Neuronal stem cell (in vitro differentiated cells): ENCODE results near the gene KCTD7.
"Not testable (repeated sequence)": the region's sequence is repeated elsewhere in the genome, so short reads cannot be mapped to it uniquely, and the experiment has no call there.

Source experiments
- DNase-seq: peaks from one replicate; pipeline ENCODE4 v3.0.0-alpha.2; 2013; ENCODE audit warnings: low spot score
- H2AFZ ChIP-seq: one replicate; pipeline ENCODE4 v1.6.1; 2013; ENCODE audit warnings: mild to moderate bottlenecking, low read length, inconsistent platforms
- H2AK5ac ChIP-seq: 2 replicates; pipeline ENCODE4 v1.6.1; 2013; ENCODE audit warnings: low read depth, mild to moderate bottlenecking, inconsistent platforms, low read length, moderate library complexity, mixed read lengths
- H2BK120ac ChIP-seq: 2 replicates; pipeline ENCODE4 v1.6.1; 2013; ENCODE audit warnings: low read depth, mild to moderate bottlenecking, inconsistent platforms, low read length, moderate library complexity, mixed read lengths
- H2BK12ac ChIP-seq: one replicate; pipeline ENCODE4 v1.6.1; 2013; ENCODE audit warnings: low read length, inconsistent platforms
- H2BK15ac ChIP-seq: 2 replicates; pipeline ENCODE4 v1.6.1; 2013; ENCODE audit warnings: mild to moderate bottlenecking, low read length, inconsistent platforms, mixed read lengths
- H2BK5ac ChIP-seq: one replicate; pipeline ENCODE4 v1.6.1; 2013; ENCODE audit warnings: inconsistent platforms, mild to moderate bottlenecking, low read length, moderate library complexity
- H3K14ac ChIP-seq: one replicate; pipeline ENCODE4 v1.6.1; 2013; ENCODE audit warnings: low read length, inconsistent platforms
- H3K18ac ChIP-seq: 2 replicates; pipeline ENCODE4 v1.6.1; 2013; ENCODE audit warnings: low read length, inconsistent platforms
- H3K23ac ChIP-seq: 2 replicates; pipeline ENCODE4 v1.6.1; 2013; ENCODE audit warnings: low read depth, mild to moderate bottlenecking, mixed read lengths, low read length, inconsistent platforms; ENCODE audit not compliant: poor library complexity
- H3K27ac ChIP-seq: replicated peaks from 3 replicates; pipeline ENCODE4 v1.5.1; 2013; ENCODE audit warnings: low read length, inconsistent platforms
- H3K27me3 ChIP-seq, 3 experiments: 2 replicates each; pipeline ENCODE4 v1.6.1; 2013; ENCODE audit warnings: low read length in 3 of 3, mild to moderate bottlenecking in 2 of 3, inconsistent platforms in 1 of 3, low read depth in 1 of 3, mixed read lengths in 1 of 3, moderate library complexity in 1 of 3; ENCODE audit not compliant: control insufficient read depth in 3 of 3, insufficient read depth in 3 of 3
- H3K36me3 ChIP-seq, 2 donors: replicated peaks in 1 of 2; 2 replicates each; pipeline ENCODE4 v1.6.1; 2013; ENCODE audit warnings: low read length in 2 of 2; ENCODE audit not compliant: control insufficient read depth in 2 of 2, insufficient read depth in 2 of 2
- H3K4ac ChIP-seq: 2 replicates; pipeline ENCODE4 v1.6.1; 2013; ENCODE audit warnings: inconsistent platforms, mild to moderate bottlenecking, low read length, moderate library complexity
- H3K4me1 ChIP-seq, 2 donors: 1 replicate in 1 of 2; 2 replicates in 1 of 2; pipeline ENCODE4 v1.6.1; 2013; ENCODE audit warnings: low read length in 2 of 2, low read depth in 1 of 2; ENCODE audit not compliant: control insufficient read depth in 2 of 2, insufficient read depth in 1 of 2
- H3K4me2 ChIP-seq: one replicate; pipeline ENCODE4 v1.6.1; 2013; ENCODE audit warnings: mild to moderate bottlenecking, low read length, inconsistent platforms; ENCODE audit not compliant: insufficient read depth, poor library complexity, severe bottlenecking
- H3K4me3 ChIP-seq, 2 donors: 2 replicates each; pipeline ENCODE4 v1.5.1; 2013; ENCODE audit warnings: low read length in 2 of 2, mild to moderate bottlenecking in 2 of 2, inconsistent platforms in 1 of 2, moderate library complexity in 1 of 2
- H3K79me1 ChIP-seq: one replicate; pipeline ENCODE4 v1.6.1; 2013; ENCODE audit warnings: low read depth, mild to moderate bottlenecking, inconsistent platforms, low read length, moderate library complexity
- H3K9ac ChIP-seq: one replicate; pipeline ENCODE4 v1.6.1; 2013; ENCODE audit warnings: mild to moderate bottlenecking, low read depth, low read length, inconsistent platforms; ENCODE audit not compliant: poor library complexity
- H3K9me3 ChIP-seq, 2 donors: replicated peaks in 1 of 2; 2 replicates each; pipeline versions ENCODE3 to v1.6.1; 2013; ENCODE audit warnings: low read length in 2 of 2, mild to moderate bottlenecking in 2 of 2, inconsistent platforms in 1 of 2, low read depth in 1 of 2, mixed read lengths in 1 of 2, moderate library complexity in 1 of 2; ENCODE audit not compliant: control insufficient read depth in 2 of 2, insufficient read depth in 1 of 2
- H4K8ac ChIP-seq: one replicate; pipeline ENCODE4 v1.6.1; 2013; ENCODE audit warnings: low read depth, mild to moderate bottlenecking, inconsistent platforms, low read length, moderate library complexity
- H4K91ac ChIP-seq: one replicate; pipeline ENCODE4 v1.6.1; 2013; ENCODE audit warnings: low read length, low read depth, mild to moderate bottlenecking, inconsistent platforms; ENCODE audit not compliant: poor library complexity
- WGBS, 2 donors: extraction: QIAGEN DNeasy Blood & Tissue Kit; methylation state at CpG; one replicate each; pipeline ENCODE4 v1.1.7; 2013; ENCODE audit warnings: missing lambda C conversion rate in 2 of 2, mixed read lengths in 1 of 2; ENCODE audit not compliant: insufficient read length in 2 of 2, insufficient replicate concordance in 1 of 2; ENCODE audit errors: extremely low coverage in 2 of 2; 5-methylcytosine and 5-hydroxymethylcytosine counted together

The KCTD7 gene

DNA sequence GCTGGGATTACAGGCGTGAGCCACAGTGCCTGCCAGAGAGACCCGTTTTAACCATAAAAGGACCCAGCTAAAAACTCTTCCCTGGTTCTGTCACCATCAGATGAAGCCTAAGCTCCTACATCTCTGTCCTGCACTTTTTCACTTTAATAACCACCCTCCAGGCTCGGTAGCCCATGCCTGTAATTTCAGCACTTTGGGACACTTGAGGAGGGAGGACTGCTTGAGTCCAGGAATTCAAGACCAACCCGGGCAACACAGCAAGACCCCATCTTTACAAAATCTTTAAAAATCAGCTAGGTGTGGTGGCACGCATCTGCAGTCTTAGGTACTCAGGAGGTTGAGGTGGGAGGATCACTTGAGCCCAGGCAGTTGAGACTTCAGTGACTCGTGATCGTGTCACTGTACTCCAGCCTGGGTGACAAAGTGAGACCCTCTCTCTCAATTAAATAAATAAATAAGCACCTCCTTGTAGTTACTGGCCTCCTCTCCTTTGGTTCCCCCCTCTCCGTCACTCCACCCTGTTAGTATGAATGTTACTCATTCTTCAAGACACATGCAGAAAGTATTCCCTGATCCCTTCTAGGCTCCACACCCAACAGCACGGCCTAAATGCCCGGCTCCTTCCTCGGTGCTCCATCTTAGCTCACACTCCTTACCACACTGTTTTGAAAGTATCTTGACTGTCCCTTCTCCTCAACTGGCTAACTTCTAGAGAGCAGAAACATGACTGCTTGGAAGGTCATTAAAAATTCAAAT, 38.2 kb upstream of the KCTD7 start:
- not testable (repeated sequence) for H3K23ac ChIP-seq, H2BK15ac ChIP-seq, H3K14ac ChIP-seq, H3K9ac ChIP-seq, H4K8ac ChIP-seq, H3K4me2 ChIP-seq, H3K27me3 ChIP-seq, H3K18ac ChIP-seq, H2AFZ ChIP-seq, H3K4ac ChIP-seq, H3K27ac ChIP-seq, H3K79me1 ChIP-seq, DNase-seq, H2BK5ac ChIP-seq, H3K4me1 ChIP-seq, H4K91ac ChIP-seq, H3K9me3 ChIP-seq, H2BK12ac ChIP-seq, H2BK120ac ChIP-seq, H2AK5ac ChIP-seq
- H3K4me3 ChIP-seq: peak overlapping the region in 1 of 2 donors; percentile 77
- no CpG with 5 or more reads among the region's 11 CpGs for WGBS, 2 donors
- peaks cover 0 to 15% of the 10 kb centered on the region in 2 donors for H3K36me3 ChIP-seq

DNA sequence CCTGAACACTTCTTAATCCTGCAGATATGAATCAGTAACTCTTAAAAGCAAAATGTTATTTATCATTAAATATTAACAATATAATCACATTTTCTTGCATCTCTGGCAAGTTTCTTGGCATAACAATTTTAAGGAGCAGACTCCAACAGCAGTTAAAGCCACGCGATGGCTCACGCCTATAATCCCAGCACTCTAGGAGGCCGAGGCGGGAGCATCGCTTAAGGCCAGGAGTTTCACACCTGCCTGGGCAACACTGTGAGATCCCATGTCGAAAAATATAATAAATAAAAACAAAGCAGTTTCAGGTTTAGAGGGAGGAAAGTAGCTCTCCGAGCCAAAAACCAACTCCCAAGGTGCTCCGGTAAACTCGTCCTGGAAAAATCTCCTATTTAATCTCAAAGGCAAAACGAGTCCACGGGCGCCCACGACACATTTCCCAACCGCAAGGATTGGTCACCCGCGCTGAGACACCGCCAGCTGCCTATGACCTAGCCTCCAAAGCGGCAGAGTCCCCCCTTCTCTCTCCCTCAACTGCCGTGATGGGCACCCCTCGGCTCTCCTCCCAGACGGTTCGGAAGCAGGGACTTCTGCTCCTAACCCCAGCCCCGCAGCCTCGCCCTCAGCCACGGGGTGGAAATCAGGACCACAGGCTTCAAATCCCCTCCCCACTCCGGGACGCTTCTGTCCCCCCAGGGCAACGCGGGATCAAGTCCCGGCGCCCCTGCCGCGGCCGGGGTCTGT, 37.5 kb upstream of the KCTD7 start:
- Histone ChIP-seq H3K4ac (peak overlapping the region; percentile 53), H3K23ac (peak overlapping the region; percentile 100), H3K36me3 (peaks cover 0 to 15% of the 10 kb centered on the region in 2 donors), H2BK5ac (peak overlapping the region; percentile 95), H2BK15ac (peak overlapping the region; percentile 81), H3K9ac (peak overlapping the region; percentile 100), H2AFZ (peak overlapping the region; percentile 92), H3K18ac (peak overlapping the region; percentile 99), H3K14ac (peak overlapping the region; percentile 94), H2AK5ac (peak overlapping the region; percentile 97), H3K4me3 (peak overlapping the region; percentile 77 to 98), H3K4me2 (peak overlapping the region; percentile 98), H3K27ac (peak overlapping the region; percentile 93)
- not testable (repeated sequence) for H4K8ac ChIP-seq, H3K79me1 ChIP-seq, H2BK12ac ChIP-seq, H4K91ac ChIP-seq, H3K9me3 ChIP-seq, H3K27me3 ChIP-seq, H2BK120ac ChIP-seq, H3K4me1 ChIP-seq
- DNase-seq: peak; percentile 9
- no CpG with 5 or more reads among the region's 35 CpGs for WGBS, 2 donors

DNA sequence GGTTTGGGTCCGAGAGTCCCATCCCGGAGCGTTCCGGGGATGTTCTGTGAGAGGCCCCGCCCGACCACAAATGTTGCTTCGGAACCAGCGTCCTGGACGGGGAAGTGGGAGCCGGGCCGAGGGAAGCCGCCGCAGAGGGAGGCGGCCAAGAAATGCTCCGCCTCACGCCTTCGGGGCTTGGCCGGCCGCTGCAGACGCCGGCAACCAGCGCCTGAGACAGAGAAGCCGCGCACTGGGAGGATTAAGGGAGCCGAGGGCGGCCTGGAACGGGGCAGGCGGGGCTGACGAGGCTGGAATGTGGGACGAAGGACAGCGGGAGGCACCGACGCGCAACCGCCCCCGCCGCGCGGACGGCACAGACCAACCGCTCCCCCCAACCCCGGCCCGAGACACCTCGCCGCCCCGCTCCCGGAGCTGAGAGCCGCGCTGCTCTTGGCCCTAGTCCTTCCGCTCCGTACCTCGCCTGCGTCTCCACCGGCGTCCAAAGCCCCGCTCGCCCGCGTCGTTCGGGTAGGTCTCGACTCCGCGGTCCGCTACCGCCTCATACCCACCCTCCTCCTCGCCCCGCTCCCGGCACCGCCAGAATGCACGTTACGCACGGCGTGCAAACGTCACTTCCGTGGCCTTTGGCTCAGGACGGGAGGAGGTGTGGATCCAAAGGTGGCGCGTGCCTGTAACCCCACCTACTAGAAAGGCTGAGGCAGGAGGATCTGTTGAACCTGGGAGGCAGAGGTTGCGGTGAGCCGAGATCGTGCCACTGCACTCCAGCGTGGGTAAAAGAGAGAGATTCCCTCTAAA, 36.7 kb upstream of the KCTD7 start:
- H3K18ac ChIP-seq: peak overlapping the region; percentile 99
- H3K4me3 ChIP-seq: peak overlapping the region; percentile 77 to 98
- H2BK120ac ChIP-seq: no peak overlapping the region
- H3K27me3 ChIP-seq: no peaks in the 10 kb centered on the region
- H2AK5ac ChIP-seq: peak overlapping the region; percentile 97
- no CpG with 5 or more reads among the region's 83 CpGs for WGBS, 2 donors
- H3K9ac ChIP-seq: peak overlapping the region; percentile 100
- H3K79me1 ChIP-seq: peaks cover 9% of the 10 kb centered on the region
- peak; percentile 76 for DNase-seq
- H2BK15ac ChIP-seq: peak overlapping the region; percentile 81
- H4K91ac ChIP-seq: no peak overlapping the region
- peak overlapping the region; percentile 93 for H3K27ac ChIP-seq
- H2AFZ ChIP-seq: peak overlapping the region; percentile 92
- no peak overlapping the region for H2BK12ac ChIP-seq
- peak overlapping the region; percentile 53 for H3K4ac ChIP-seq
- H4K8ac ChIP-seq: no peak overlapping the region
- H3K23ac ChIP-seq: peak overlapping the region; percentile 100
- H3K36me3 ChIP-seq: peaks cover 0 to 13% of the 10 kb centered on the region in 2 donors
- H3K9me3 ChIP-seq: no peaks in the 10 kb centered on the region
- H3K4me2 ChIP-seq: peak overlapping the region; percentile 98
- peak overlapping the region; percentile 95 for H2BK5ac ChIP-seq
- peak overlapping the region; percentile 94 for H3K14ac ChIP-seq
- H3K4me1 ChIP-seq: peaks cover 2 to 3% of the 10 kb centered on the region in 2 donors
